Uterus (tissue), 4 donors: ENCODE results near the gene POLR2C. TPM values are rescaled to one million over a fixed set of nuclear protein-coding genes. Genes with fewer than 3 reads are reported as not detected.

ENCODE experiments used
- DNase-seq, 2 donors: peaks; one replicate each; pipeline ENCODE4 v3.0.0-alpha.2; 2019 to 2020
- H3K27ac ChIP-seq, 2 donors: fragments of 200-600 bp; sonication (generic); 1 replicate in 1 of 2; 2 replicates in 1 of 2; pipeline ENCODE4 v1.5.1; 2016 to 2018
- H3K27me3 ChIP-seq, 2 donors: fragments of 200-600 bp; sonication (generic); one replicate each; pipeline ENCODE4 v1.5.1; 2018 to 2019; ENCODE audit warnings: control low read depth in 1 of 2
- H3K36me3 ChIP-seq, 2 donors: fragments of 200-600 bp; sonication (generic); one replicate each; pipeline ENCODE4 v1.5.1; 2019; ENCODE audit warnings: control low read depth in 1 of 2
- H3K4me1 ChIP-seq, 2 donors: fragments of 200-600 bp; sonication (generic); one replicate each; pipeline ENCODE4 v1.5.1; 2018 to 2019; ENCODE audit warnings: control low read depth in 1 of 2
- H3K4me3 ChIP-seq, 2 donors: fragments of 200-600 bp; sonication (generic); 1 replicate in 1 of 2; 2 replicates in 1 of 2; pipeline ENCODE4 v1.5.1; 2018 to 2019; ENCODE audit warnings: mild to moderate bottlenecking in 1 of 2
- H3K9me3 ChIP-seq, 2 donors: fragments of 200-600 bp; sonication (generic); one replicate each; pipeline ENCODE4 v1.5.1; 2019; ENCODE audit warnings: control low read depth in 1 of 2
- POLR2A ChIP-seq, 2 donors: fragments of 450-650 bp; IDR thresholded peaks; one replicate each; pipeline ENCODE4 v1.6.1; 2016; ENCODE audit warnings: antibody characterized with exemption in 2 of 2, mild to moderate bottlenecking in 1 of 2, moderate library complexity in 1 of 2
- intact Hi-C: fragments of 100-400 bp; cut with DNase I; formaldehyde crosslinking; loops from one replicate; pipeline ENCODE4 v1.15.1; 2023; ENCODE audit warnings: low total_unique reads
- total RNA-seq, 4 donors: library from RNA; depleted of rRNA in 3 of 4; stranded (reverse); fragments of >200 nt in 3 of 4; gene quantifications; one replicate each; pipeline versions ENCODE4 v1.1.0 to v1.2.4, GENCODE V29; 2014 to 2023
- TF ChIP-seq, protein P1 (sequence below), 4 experiments: fragments of 200-600 bp in 2 of 4; fragments of 450-650 bp in 2 of 4; sonication (generic) in 2 of 4; IDR thresholded peaks; one replicate each; pipeline ENCODE4 v1.5.1; 2016 to 2019; ENCODE audit warnings: antibody characterized with exemption in 4 of 4, mild to moderate bottlenecking in 2 of 4, moderate library complexity in 1 of 4
- donor health status: DM: yes; HTN: yes; CAD: no.

The POLR2C gene
- total RNA-seq, 4 donors from 2014 or later, result 64.3 to 460 (median 104) TPM

DNA sequence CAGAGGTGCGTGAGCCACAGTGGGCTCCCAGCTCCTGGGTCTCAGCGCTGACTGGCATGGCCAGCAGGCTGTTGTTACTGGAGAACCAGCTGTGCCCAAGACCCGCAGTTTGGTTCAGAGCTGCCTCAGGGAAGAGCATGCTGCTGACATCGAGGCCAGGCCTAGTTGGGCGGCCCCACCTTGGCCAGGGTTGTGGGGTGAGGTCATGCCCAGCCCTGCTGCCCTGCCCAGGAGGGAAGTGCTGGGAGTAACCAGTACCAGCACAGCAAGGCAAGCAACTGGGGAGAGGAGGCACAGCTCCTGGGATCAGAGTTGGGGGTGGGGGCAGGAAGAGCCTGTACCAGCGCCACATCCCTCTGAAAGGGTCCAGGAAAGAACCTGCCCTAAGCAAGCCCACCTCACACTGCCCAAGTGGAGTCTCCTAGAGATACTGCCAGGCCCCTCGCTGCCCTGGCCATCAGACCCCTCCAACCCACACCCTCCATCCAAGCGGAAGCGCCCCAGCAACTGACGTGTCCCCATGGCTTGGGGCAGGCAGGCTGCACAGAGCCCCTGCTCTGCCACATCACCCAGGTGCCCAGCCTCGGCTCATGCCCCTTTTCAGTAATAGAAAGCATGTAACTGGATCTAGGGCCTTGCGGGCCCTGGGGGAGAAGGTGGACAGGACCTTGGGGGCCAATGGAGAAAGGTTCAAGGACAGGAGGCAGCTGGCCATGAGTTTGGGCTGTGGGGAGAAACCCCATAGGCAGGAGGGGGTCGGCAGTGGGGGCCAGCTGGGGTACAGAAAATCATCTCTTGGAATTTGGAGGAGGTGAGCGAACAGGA, 22.8 kb downstream of the POLR2C start:
- peak overlapping the region; percentile 70 to 90 for H3K4me3 ChIP-seq
- H3K36me3 ChIP-seq, result no peaks in the 10 kb centered on the region
- intact Hi-C loops, result no loop called here
- H3K9me3 ChIP-seq, result no peaks in the 10 kb centered on the region
- peaks cover 0 to 18% of the 10 kb centered on the region in 2 donors for H3K4me1 ChIP-seq
- H3K27me3 ChIP-seq, result no peaks in the 10 kb centered on the region
- no peak for DNase-seq
- TF ChIP-seq POLR2A (IDR thresholded peaks at IDR 0.05), result no peak
- TF ChIP-seq, protein P1, sequence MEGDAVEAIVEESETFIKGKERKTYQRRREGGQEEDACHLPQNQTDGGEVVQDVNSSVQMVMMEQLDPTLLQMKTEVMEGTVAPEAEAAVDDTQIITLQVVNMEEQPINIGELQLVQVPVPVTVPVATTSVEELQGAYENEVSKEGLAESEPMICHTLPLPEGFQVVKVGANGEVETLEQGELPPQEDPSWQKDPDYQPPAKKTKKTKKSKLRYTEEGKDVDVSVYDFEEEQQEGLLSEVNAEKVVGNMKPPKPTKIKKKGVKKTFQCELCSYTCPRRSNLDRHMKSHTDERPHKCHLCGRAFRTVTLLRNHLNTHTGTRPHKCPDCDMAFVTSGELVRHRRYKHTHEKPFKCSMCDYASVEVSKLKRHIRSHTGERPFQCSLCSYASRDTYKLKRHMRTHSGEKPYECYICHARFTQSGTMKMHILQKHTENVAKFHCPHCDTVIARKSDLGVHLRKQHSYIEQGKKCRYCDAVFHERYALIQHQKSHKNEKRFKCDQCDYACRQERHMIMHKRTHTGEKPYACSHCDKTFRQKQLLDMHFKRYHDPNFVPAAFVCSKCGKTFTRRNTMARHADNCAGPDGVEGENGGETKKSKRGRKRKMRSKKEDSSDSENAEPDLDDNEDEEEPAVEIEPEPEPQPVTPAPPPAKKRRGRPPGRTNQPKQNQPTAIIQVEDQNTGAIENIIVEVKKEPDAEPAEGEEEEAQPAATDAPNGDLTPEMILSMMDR (IDR thresholded peaks at IDR 0.05), result no peak
- peak overlapping the region; percentile 73 to 87 for H3K27ac ChIP-seq

DNA sequence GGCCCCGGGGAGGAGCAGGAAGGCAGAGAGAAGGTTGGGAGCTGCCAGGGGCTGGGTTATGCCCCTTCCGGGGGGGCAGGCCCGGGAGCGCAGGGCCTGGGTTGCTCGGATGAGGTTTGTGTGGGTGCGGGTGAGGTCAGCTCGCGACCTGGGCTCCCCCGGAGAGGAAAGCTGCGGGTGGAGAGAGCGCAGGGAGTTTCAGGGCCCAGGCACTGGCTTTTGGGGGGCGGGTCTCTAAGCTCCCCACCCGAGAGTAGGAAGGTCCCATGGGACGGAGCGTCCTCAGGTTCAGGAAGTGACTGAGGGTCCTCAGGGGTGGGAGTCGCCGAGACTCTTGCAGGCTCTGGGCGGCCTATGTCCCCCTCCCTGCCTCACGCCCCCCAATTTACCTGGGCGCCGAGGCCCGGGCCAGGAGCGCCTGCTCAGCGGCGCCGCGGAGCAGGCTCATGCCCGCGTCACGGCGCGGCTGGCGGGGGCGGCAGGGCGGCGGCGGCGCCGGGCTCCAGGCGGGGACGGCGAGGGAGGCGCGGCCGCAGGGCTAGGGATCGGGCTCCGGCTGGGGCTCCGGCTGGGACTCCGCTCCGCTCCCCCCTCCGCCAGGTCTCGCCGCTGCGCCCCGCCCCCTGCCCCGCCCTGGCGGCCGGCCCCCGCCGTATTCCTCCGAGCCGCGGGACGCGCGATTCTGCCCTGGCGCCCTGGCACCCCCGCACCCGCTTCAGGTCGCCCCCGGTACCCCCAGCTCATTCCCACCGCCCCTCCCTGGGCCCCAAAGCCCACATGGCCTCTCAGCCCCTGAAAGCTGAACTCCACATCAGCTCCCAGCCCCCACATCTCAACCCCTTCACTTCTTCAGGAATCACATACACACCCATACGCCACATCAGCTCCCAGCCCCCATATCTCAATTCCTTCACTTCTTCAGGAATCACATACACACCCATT, 23.7 kb downstream of the POLR2C start, which contains the start of gene DOK4:
Gene DOK4 (minus strand): TSS at position 578 of the 942 bp plus-strand sequence. CDS start 6,986 bp downstream, outside the sequence.
- TF ChIP-seq, protein P1 (IDR thresholded peaks at IDR 0.05), result no peak
- TF ChIP-seq POLR2A (IDR thresholded peaks at IDR 0.05), result peak; percentile 12 to 58
- DNase-seq, result peak; percentile 74 to 86
- intact Hi-C loops, result no loop called here

DNA sequence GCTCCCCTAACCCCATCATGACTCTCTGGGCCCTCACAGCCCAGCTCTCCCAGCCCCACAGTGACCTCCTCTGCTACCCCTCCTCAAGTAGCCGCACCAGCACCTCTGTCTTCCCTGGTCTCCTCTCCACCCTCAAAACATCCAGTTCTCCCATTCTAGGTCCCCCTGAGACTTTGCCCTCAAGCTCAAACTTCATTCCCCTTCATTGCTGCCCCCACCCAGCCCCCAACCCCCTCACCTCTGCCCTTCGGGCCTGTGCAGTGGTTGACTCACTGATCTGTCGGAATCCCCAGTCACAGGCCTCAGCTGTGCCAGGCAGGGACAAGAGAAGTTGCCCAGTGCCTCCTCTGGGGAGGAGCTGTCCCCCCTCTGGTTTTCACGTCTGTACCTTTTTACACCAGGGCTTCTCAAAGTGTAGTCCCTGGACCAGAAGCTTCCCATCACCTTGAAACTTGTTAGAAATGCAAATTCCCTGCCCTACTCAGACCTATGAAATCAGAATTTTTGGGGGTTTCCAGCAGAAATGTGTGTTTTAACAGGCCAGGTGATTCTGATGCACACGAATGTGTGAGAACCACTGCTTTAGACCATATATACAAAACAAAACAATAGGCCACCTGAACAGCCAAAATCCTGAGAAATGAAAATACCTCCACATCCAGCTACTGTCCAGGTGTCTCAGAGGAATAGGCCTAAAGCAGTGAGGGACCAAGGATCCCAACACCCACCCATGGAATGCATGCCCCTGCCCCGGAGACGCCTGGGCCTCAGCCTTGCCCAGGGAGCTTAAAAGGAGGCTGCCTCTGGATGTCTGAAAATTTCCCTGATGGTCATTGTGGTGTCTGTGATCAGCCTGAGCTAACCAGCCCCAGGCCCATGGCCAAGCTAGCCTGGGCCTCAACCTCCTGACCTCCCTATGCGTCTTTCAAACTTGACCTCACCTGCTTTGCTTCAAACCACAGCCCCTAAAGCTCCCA, 24.7 kb downstream of the POLR2C start:
- Histone ChIP-seq H3K27me3 (no peaks in the 10 kb centered on the region), H3K27ac (peak overlapping the region; percentile 73 to 87), H3K36me3 (no peaks in the 10 kb centered on the region), H3K4me3 (peak overlapping the region; percentile 70 to 90), H3K4me1 (peaks cover 0 to 14% of the 10 kb centered on the region in 2 donors), H3K9me3 (no peaks in the 10 kb centered on the region)
- DNase-seq, result no peak
- intact Hi-C loops, result no loop called here
- no peak for TF ChIP-seq POLR2A (IDR thresholded peaks at IDR 0.05)
- TF ChIP-seq, protein P1 (IDR thresholded peaks at IDR 0.05), result no peak

More for the DNA sequence above, 23.7 kb downstream of the POLR2C start, which contains the start of gene DOK4:
- peaks cover 0 to 14% of the 10 kb centered on the region in 2 donors for H3K4me1 ChIP-seq
- no peaks in the 10 kb centered on the region for H3K9me3 ChIP-seq
- no peaks in the 10 kb centered on the region for H3K27me3 ChIP-seq
- peak within 1 kb of the TSS; percentile 73 to 87 for H3K27ac ChIP-seq
- H3K4me3 ChIP-seq, result peak within 1 kb of the TSS; percentile 70 to 90
- no peaks in the 10 kb centered on the region for H3K36me3 ChIP-seq

DNA sequence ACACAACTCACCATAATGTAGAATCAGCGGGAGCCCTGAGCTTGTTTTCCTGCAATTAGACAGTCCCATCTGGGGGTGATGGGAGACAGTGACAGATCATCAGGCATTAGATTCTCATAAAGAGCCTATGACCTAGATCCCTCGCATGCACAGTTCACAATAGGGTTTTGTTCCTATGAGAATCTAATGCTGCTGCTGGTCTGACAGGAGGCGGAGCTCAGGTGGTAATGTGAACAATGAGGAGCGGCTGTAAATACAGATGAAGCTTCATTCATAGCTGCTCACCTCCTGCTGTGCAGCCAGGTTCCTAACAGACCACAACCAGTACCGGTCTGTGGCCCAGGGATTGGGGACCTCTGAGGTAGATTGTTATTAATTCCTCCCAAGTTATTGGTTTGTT, 26.8 kb downstream of the POLR2C start:
- Histone ChIP-seq H3K9me3 (no peaks in the 10 kb centered on the region), H3K27me3 (no peaks in the 10 kb centered on the region), H3K27ac (no peak overlapping the region), H3K4me3 (no peak overlapping the region), H3K4me1 (peaks cover 0 to 14% of the 10 kb centered on the region in 2 donors), H3K36me3 (no peaks in the 10 kb centered on the region)
- intact Hi-C loops, result no loop called here
- no peak for TF ChIP-seq POLR2A (IDR thresholded peaks at IDR 0.05)
- TF ChIP-seq, protein P1 (IDR thresholded peaks at IDR 0.05), result no peak
- no peak for DNase-seq
